Hematopoietic multipotent progenitor cell treated with erythropoietin and hydrocortisone succinate and interleukin-3 and kit ligand, for 15 days (in vitro differentiated cells): ENCODE measurements around the gene CHD6.

ENCODE experiments used
- DNase-seq: peaks from one replicate; pipeline ENCODE4 v3.0.0-alpha.2; 2015; ENCODE audit warnings: low spot score

Gene CHD6

DNA sequence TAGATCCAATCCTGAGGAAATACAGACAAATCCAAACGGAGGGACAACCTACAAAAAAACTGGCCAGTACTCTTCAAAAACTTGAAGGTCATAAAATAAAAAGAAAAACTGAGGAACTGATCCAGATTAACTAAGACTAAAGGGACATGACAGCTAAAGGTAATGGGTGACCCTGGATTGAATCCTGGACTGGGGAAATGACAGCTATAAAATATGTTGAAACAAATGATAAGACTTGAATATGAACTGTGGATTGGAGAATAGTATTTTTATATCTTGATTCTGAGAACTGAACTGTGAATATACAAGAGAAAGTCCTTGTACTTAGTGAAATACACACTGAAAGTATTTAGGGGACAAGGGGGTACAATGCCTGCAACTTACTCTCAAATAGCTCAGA is 154.6 kb downstream of the CHD6 start:
- no peak for DNase-seq

DNA sequence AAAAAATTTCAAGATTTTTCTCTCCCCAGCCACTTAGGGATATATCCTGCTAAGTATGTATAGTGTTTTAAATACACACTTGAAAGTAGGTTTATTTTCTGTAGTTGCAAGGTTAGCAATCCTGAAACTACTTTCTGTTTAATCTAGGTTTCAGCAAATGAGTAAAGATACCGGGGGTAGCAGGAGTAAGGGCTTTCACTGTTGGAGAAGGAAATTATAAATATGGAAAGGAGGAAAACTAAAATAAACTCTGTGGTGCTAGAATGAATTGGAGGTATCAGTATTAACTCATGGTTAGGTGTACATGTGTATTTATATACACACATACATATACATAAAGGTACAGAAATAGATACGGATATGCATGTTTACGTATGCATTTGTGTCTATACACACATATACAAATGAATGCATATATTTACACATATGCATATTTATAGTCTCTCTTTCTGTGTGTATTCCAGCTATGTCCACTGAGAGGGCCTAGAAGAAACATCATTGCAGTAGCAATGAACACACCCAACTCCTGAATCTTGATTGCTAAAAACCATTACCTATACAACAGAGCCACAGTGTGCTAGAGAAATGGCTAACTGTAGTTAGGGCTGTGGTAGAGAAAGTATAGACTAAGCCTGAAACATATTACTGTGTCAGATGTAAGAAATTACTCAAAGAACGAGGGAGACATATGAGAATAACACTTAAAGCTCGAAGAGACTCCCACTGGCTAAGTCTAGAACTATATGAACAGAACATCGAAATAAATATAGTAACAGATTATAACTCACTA is 155.6 kb downstream of the CHD6 start:
- no peak for DNase-seq

DNA sequence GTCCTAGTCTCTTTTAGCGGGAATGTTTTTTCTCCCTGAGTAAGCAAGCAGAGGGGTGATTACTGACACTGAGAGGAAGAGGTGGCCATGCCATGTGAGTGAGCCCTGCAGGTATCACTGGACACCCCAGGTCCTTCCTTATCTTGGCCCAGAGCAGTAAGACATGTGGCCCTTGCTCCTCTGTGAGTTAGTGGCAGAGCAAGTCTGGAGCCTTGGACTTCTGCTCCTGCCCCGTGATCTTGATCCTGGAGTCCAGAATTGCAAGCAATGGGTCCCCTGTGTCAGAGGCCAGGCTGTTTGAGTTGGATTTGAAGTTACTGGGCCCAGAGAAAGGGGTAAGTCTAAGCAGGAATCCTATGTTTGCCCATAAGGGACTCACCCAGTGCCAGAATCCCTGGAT is 159.4 kb downstream of the CHD6 start:
- DNase-seq = no peak

DNA sequence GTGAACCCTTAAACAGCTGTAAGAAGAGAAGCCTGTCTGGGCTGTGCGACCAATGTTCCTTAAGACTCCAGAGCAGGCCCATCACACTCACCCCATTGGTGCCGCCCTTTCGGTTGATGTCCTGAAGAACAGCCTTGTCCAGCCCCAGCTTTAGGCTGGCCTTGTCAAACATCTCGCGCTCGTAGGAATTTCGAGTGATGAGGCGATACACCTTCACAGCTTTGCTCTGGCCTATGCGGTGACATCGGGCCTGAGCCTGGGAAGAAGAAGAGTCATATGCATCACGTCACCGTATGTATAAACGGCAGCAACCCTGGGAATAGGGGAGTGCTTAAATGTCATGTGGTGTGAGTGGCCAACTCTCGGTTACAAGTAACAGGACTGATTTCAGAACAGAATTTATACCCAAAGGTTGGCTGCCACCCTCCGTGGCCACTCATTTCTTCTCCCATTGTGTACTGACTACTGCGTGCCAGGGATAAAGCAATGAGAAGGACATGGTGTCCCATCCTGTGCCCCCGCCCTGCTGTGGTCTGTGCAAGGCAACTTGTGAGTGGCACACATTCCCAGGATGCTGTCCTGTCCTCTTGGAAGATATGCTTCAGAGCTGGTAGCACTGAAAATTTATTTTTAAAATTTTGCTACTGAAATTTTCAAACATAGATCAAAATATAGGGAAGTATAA is 160.9 kb downstream of the CHD6 start:
- DNase-seq = no peak

DNA sequence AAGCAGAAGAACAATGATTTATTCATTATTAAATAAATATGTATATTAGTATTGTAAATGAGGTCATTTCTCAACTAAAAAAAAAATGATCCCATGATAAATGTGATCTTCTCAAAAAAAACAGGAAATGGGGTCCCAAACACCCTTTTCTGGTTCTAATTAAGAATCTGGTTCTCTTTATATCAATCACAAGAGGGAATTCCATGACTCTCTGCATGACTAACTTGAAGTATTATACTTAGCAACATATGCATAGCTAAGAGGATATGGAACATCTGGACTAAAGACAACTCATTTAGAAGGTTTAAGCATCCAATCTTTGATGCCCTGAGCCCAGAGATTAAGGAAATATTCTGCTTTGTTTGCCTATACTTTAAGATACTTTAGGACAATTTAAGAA is 161.8 kb downstream of the CHD6 start:
- no peak for DNase-seq

DNA sequence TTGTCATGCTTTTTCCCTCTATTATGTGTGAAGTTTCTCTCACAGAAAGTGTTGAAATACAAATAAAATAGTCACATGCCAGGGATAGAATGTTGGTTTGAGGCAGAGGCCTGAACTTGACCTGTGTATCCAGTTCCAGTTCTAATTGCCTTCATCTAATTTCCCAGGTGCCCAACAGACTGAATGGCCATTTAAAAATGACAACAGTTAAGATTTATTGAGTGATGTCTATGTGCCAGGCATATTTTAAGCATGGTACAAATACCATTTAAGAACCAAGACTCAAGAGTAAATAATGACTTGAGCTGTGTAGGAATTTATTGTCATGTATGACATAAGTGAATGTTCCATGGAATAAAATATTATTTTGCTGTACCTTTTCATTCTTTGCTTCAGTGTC is 163.9 kb downstream of the CHD6 start:
- no peak for DNase-seq

DNA sequence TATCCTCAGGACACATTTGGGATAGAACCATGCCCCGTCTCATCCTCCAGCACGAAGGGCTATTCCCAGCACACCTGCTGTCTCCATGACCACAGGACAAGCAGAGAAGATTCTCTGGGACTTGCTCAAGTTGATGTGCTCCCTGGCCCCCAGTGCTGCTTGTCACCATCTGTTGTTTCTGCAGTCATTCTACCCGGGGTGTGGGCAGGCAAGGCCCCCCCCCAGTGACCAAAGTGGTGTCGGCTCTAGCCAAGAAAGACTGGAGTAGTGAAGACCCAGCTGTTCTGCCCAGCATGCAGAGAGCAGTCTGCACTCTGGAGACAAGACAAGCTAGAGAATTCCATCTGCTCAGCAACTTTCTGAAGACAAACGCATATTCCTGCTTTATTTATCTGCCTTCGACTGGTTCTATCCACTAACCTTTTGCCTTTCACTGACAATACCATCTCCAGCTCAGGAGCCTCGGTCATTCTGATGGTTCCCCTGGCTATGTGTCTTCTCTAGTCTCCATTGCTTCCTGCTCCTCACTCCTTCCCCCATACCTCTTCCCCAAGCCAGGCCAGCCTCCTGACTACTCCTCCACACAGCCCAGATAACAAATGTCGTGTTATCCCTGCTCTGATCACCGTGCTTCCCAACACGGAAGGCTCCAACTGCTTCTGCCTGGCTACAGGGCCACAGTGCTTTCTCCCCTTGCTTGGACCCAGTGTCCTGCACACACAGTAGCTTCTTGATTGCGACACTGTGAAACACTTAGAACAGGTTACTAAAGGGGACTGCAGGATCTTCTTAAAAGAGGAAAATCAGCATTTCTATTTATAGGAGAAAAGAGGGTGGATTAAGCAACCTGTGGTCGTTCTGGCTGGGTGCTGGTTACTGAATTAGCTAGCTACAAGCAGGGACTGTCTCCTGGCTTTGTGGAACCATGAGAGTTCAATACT is 164.9 kb downstream of the CHD6 start:
- DNase-seq = no peak

DNA sequence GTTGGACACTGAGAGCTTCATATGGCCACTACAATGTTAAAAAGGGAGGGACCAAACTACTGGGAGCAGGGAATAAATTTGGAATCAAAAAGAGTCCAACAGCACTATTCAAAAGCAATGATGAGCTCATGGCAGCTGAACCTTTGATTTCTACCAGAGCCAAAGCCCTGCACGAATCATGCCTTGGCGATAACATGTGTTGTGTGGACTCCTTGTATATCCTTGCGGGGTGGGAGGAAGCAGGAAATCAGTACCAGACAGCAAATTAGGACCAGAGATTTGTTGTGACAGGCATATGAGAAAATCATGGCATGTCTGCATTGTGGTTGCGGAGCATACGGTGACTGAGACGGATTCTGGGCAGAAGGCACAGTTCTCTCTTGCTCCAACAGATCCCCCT is 166.0 kb downstream of the CHD6 start:
- DNase-seq = no peak

DNA sequence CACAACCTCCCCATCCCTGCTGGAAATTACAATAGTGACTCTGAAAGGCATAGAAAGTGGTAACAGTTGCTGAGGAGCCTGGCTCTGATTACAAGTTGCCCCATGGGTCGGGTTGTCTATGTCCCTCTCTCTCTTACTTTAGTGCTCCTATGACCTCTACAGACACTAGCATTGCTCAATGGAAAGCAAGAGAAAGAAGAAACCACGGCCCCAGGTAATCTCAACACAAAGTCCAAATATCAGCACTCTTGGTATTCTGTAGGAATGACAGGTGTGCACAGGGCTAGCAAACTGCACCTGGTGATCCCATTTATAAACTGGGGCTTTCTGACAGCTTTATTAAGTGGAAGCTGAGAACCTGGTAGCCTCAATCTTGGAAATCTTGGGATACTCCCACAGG is 171.2 kb downstream of the CHD6 start:
- no peak for DNase-seq

DNA sequence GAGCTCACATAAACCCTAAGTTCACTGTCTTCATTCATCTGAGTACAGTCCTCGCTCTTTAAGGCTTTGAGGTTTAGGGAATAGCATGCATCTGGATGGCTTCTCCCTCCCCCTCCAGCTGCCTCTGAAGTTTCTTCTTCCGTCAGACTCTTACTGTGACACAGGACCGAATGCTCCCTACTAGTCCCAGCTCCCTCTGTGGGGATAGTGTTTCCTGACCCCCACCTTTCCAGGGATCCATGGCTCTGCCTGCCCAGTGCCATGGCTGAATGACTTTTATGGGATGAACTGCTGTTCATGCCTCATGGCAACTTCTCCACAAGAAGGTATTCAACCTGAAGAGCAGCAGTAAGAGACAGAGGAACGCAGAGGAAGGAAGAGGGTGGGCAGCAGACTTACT is 171.7 kb downstream of the CHD6 start:
- DNase-seq = no peak

DNA sequence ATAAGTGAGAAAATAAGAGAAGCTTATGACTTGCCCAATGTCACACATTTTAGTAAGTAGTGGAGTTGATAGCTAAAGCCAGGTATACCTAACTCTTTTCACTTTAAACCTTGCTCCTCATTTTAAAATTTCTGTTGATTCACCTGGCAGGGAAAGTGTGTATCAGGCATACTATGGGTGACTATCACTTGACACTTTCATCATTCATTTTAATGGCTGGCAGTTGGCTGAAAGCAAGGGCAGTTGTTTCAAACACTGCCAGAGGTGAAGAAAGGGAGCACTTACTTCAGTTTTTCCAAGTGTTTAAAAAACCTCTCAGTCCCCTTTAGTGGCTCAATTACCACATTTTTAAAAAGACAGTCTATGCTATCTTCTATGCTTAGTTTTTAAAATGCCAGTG is 173.4 kb downstream of the CHD6 start:
- no peak for DNase-seq

DNA sequence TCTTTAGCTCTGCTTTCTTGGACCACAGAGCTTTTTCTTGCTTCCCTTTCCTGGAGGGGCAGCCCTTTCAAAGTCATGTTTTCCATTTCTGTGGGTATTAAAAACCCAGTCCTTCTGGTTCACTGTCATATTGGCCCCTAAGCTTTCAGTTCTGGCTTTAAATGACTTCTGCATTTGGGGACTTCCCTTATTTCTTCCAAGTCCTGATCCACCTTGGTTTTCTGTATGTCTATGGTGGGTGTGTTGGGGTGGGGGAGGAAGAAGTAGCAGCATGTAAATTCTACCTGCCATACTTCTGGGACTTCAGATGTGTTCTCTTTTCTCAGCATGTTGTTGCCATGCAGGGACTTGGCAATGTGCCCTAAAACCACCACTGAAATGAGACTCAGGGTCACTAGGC is 174.5 kb downstream of the CHD6 start:
- no peak for DNase-seq

DNA sequence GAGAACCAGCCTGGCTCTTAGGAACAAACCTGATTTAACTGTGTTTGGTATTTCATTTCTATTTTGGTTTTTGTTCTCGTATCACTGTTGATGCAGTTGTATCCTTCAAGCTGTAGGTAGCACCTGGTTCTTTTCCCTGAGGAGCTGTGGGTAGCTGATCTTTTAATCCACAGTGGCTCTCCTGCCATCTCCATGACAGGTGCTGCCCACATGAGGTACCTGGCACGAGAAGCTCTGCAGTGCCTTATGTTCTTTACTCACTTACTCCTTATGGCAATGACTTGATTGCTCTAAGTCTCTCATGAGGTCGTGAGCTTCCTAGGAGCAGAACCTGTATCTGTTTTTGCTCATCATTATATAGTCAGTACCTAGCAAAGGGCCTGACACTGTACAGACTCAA is 177.3 kb downstream of the CHD6 start:
- DNase-seq = no peak

DNA sequence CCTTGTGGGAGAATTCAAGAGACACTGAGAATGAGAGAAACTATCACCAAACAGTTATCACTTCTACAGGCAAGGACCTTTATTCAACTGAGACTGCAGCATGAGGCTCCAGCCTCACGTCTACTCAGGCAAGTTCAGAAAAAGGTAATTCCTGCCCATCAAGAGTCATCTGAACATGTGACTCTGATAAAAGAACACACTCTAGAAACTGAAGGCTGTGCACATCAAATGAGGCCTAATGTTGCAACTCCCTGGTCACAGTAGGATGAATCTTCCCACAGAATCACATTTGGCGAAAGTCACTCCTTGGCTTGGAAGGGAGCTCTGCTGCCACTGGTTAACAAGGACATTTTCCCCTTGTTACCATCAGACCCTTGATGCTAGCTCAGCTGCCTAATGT is 180.3 kb downstream of the CHD6 start:
- DNase-seq = no peak

DNA sequence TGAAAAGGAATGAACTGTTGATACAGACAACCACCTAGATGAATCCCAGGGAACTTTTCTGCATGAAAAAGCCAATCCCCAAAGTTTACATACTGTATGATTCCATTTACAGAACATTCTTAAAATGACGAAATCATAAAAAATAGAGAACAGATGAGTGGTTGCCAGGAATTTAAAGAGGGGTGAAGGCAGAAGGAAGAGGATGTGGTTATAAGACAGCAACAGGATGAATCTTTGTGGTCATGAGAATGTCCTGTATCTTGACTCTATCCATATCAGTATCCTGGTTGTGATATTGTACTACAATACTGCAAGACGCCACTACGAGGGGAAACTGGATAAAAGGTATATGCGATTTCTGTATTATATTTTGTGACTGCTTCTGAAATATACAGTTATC is 181.5 kb downstream of the CHD6 start:
- DNase-seq = no peak

DNA sequence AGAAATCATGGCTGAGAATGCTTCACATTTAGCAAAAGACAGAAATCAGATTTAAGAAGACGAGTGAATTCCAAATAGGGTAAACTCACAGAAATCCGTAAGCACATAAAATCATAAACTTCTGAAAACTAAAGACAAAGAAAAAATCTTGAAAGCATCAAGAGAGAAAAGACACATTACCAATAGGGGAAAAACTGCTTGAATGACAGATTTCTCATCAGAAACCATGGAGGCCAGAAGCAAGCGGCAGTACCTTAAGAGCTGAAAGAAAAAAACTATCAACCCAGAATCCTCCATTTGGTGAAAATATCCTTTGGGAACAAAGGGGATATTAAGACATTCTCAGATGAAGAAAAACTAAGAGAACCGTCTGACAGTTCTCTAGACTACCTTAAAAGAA is 185.0 kb downstream of the CHD6 start:
- DNase-seq = no peak

DNA sequence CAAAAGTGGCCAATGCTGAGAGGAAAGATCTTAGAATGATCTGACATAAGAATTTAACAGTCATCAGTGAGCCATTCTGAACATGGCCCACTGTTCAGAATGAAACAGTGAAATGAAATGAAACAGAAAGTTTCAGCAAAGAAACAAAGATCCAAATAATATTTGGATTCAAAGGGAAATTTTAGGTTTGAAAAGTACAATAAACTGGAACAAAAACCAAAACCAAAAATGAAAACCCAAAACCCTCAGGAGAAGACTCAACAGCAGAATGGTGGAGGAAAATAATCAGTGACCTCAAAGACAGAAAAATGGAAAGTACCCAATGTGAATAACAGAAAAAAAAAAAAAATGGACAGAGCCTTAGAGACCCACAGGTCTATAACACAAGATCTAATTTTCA is 185.4 kb downstream of the CHD6 start:
- no peak for DNase-seq

DNA sequence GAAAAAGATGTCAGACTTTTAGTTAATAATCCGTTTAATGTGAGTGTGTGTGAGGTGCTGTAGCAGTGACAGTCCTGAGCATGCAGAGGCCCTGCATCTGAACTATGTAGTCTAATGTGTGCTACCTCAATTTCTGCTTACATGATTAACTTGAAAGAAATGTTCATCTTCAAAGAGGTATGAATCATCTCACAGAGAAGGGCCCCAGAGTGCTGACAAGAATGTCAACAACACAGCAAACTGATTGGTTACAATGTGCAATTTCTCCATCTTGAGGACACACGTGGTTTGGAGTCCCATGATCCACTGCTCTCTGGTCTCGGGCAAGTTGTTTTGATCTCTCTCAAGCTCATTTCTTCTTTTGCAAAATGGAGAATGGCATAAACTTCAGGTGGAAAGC is 189.9 kb downstream of the CHD6 start:
- no peak for DNase-seq

DNA sequence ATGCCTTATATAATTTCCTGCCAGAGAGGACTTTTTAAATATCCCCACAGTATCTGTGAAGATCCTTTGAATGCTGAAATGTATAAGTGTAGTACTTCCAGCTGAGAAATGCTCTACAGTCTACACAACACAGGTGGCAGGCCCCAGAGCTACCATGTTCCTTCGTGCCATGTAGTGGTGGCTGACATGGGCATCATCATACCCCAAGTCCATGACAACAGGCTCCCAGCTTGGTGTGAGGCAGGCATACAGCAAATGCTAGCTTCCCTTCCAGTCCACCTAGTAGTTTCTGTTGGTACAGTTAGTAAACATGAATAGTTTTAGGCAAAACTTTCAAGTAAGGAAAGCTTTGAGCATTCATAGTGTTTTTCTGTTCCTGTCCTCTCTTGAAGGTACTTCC is 190.3 kb downstream of the CHD6 start:
- DNase-seq = no peak

DNA sequence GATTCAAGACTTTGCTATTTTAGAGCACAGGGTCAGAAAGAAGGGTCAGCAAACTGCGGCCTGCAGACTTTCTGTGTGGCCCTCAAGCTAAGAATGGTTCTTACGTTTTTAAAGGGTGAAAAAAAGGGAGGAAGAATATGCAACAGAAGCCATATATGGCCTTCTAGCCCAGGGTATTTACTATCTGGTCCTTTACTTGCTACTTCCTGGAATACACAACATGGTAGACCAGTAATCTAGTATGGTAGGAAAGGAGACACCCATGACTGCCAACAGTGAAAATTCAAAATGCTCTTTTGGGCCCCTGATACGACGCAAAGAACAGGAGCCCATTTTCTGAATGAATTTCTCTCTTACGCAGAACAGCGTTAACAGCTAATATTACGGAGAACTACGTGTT is 191.2 kb downstream of the CHD6 start:
- DNase-seq = peak; percentile 14

DNA sequence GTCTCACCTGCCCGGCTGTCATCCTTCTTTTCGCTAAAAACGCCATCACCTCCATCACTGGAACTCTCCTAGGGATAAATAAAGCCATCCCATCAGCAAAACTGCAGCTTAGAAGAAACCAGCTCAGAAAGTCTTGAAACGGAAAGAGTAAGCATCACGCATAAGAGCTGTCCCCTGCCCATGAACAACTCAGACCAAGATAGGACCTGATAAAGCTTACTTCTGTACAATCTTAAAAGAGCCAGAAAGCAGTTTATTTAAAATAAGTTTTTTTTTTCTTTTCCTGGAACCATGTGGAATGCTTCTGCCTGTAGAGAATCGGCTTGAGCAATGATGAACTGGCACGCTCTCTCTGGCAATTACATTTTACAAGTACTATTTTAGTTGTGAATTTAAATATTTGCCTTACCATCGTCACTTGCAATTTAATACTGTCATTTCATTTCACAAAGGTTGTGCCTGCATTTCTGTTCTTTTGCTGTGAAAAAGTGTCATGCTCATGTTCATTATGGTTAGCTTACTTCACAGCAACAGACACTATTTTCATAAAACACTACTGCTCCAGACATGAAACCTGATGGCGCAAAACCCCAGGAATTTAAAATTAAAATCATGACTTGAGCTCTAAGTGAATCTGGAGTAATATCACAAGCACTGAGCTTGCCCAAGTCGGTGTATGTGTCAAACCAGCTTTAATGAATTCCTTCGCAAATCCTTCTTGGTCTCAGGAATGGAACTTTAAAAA is 191.9 kb downstream of the CHD6 start:
- peak; percentile 42 for DNase-seq
